SK-N-MC (cell line): ENCODE results near the gene OR1F1.
"Not testable (repeated sequence)": the region's sequence is repeated elsewhere in the genome, so short reads cannot be mapped to it uniquely, and the experiment has no call there.

ENCODE experiments used
- EZH2 ChIP-seq: fragments of 200-600 bp; sonication (generic); IDR thresholded peaks from one replicate; pipeline ENCODE4 v1.6.1; 2017; ENCODE audit warnings: antibody characterized with exemption
- FOXP2 ChIP-seq: optimal IDR thresholded peaks from 2 replicates; pipeline ENCODE3; 2011; ENCODE audit warnings: mild to moderate bottlenecking, moderate library complexity; ENCODE audit not compliant: insufficient read depth; ENCODE audit errors: extremely low read length, control extremely low read depth
- POLR2AphosphoS5 ChIP-seq: IDR thresholded peaks from 2 replicates; pipeline ENCODE4 v1.6.1; 2012; ENCODE audit warnings: mild to moderate bottlenecking, low read depth, low read length, borderline replicate concordance

- not testable (repeated sequence) for TF ChIP-seq POLR2AphosphoS5, EZH2, FOXP2
These were observed 9.8 kb downstream of the OR1F1 start for GRCh38 chr16:3197694-3198333.
